HG02938 (cell line): Measurements from ENCODE around the gene TRIM17.

ENCODE experiments used
- ATAC-seq: cut with Tn5 transposase; IDR thresholded peaks from one replicate; pipeline ENCODE4 v1.9.1; 2021; ENCODE audit warnings: mild to moderate bottlenecking, moderate library complexity; ENCODE audit not compliant: unreplicated experiment

TRIM17 gene

DNA sequence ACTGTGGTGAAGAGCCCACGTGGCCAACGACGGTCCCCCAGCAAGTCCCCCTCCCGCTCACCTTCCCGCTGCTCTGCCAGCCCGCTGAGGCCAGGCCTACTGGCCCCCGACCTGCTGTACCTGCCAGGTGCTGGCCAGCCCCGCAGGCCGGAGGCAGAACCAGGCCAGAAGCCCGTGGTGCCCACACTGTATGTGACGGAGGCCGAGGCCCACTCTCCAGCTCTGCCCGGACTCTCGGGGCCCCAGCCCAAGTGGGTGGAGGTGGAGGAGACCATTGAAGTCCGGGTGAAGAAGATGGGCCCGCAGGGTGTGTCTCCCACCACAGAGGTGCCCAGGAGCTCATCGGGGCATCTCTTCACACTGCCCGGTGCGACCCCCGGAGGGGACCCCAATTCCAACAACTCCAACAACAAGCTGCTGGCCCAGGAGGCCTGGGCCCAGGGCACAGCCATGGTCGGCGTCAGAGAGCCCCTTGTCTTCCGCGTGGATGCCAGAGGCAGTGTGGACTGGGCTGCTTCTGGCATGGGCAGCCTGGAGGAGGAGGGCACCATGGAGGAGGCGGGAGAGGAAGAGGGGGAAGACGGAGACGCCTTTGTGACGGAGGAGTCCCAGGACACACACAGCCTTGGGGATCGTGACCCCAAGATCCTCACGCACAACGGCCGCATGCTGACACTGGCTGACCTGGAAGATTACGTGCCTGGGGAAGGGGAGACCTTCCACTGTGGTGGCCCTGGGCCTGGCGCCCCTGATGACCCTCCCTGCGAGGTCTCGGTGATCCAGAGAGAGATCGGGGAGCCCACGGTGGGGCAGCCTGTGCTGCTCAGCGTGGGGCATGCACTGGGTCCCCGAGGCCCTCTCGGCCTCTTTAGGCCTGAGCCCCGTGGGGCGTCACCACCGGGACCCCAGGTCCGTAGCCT is 56.8 kb downstream of the TRIM17 start:
- no peak for ATAC-seq

DNA sequence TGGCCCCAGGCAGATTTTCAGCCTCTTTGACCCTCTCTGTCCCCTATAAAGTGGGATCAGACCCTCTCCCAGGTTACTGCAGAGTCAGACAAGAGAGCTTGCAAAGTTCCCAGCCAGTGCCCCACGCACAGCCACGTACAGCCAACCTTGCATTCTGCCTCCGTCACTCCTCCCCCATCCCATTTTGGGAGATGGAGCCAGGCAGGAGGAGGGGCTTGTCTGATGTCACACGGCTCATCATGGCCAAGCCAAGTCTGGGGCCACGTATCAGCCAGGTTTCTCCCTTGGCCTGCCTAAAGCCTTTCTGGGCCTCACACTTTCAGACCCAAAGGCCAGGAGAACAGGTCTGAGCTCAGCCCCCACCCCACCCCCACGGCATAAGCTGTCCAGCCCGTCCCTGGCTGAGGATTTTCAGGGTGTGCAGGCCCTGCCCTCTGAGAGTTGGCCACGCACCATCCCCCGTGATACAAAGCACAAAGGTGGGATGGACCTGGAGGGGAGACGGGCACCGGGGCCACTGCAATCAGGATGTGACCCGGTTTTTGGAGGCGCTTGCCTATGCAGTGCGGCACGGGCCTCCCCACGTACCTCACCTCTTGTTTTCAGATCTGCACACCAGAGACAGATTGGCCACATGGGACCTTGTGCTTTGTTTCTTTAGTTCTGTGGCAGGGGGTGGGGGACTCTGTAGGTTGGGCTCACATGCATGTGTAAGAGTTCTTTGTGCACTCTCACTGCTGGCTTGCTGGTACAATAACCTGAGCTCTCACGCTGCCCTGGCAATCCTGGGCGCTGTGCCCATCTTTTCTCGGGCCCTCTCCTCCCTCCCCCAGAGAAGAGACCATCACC is 57.7 kb downstream of the TRIM17 start:
- no peak for ATAC-seq

DNA sequence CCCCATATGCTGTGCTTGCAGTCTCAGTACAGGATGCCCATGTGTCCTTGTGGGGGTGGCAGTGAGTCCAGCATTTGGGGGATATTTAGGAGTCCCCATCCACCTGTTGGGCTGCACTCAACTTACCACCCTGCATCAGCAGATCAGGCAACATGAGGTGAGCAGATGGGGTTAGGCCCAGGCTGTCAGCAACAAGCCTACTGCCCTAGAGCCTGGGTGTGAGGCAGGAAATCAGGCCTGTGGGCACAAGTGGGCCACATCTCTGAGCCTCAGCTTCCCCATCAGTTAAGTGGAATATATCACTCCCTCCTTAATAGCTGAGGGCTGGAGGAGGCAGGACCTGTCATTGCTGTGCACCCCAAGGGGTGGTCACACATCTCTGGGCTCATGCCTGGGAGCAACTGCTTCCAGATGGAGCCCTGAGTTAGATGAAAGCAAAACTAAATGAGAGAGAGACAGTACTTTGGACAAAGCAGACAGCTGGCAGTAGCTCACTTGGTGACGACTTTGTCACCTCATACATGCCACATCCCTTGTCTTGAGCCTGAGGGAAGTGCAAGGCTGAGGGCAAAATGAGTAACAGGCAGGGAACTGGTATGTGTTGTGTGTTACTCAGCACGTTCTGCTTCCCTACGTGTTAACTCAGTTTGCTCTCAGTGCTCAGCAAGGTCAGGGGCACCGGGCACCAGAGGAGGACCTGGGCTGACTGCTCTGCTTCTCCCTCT is 58.5 kb downstream of the TRIM17 start:
- ATAC-seq, result no peak
